HG02870 (cell line): Measurements from ENCODE around the gene TSSK6.
A peak's percentile ranks its signal among the peaks of the same experiment; 100 is the strongest.
"Not testable (repeated sequence)": the region's sequence is repeated elsewhere in the genome, so short reads cannot be mapped to it uniquely, and the experiment has no call there.

Experiments
- ATAC-seq: cut with Tn5 transposase; IDR thresholded peaks from one replicate; pipeline ENCODE4 v1.9.1; 2021; ENCODE audit warnings: mild to moderate bottlenecking, moderate library complexity; ENCODE audit not compliant: unreplicated experiment

The TSSK6 gene

GRCh38 chr19:19488875-19489690 lies 26.3 kb downstream of the TSSK6 start:
- no peak for ATAC-seq

GRCh38 chr19:19487950-19488874 lies 27.1 kb downstream of the TSSK6 start:
- no peak for ATAC-seq

DNA sequence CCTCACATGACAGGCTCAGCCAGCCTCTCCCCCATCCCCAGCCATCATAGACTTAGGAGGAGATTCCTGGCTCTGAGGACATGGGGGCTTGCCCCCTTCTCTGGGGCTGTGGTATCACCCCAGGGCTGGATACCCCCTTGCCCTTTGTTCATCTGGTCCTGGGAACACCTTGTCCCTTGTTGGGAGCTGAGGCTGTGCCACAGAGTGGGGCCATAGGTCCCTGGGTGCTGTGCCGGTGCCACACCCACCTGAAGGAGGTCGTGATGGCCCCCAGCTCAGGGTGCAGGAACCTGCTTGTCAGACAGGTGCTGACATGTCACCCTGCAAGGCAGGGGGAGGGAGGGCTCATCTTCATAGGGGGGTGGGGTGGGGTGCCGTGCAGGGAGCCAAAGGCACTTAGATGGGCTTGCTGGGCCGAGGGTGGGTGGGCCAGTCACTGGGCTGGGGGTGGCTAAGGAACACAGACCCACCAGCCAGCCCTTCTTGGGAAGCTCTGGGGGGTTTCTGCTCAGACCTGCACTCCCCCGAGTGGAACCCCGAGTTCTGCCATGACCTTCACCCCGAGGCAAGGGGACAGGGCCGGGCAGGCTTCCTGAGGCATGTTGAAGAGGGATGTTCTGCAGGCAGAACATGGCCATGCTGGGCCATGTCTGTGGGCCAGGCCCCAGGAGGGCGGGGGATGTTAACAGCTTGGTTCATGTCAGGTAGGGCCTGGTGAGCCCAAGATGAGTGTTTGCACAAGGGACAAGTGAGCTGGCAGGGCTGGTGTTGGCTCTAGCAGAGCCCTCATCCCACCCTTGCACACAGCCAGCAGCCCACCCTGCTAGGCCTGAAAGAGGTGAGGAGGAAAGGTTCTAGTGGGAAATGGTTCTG lies 28.0 kb downstream of the TSSK6 start:
- ATAC-seq, result no peak

DNA sequence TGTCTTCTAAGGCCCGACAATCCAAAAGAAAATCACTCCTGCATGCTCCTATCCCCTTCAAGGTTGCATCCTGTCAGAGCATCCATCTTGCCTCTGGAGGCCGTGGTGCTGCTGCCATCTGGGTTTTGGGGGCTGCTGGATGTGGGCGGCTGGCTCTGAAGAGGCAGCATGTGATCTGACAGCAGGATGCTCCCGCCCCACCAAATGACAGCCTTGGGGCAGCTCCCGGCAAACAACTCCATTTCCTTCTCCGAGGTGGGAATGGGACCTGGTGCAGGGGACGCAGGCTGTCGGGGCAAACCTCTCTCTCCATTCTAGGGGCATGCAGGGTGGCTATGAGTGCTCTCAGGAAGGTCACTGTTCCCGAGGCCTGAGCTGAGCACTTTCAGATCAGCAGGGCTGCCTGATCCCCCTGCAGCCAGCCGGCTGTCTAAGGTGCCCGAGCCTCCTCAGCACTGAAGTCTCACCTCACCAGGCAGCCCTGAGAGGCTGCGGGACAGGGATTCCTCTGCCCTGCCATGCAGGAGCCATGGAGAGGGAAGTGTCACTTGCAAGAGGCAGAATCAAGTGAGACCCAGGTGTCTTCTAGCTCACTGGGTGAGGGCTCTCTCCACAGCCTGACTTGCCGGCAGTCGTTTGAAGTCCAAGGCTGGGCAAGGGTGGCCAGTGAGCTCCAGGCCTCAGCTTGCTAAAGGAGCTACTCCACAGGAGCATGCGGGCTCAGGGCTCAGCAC lies 28.8 kb downstream of the TSSK6 start:
- no peak for ATAC-seq

DNA sequence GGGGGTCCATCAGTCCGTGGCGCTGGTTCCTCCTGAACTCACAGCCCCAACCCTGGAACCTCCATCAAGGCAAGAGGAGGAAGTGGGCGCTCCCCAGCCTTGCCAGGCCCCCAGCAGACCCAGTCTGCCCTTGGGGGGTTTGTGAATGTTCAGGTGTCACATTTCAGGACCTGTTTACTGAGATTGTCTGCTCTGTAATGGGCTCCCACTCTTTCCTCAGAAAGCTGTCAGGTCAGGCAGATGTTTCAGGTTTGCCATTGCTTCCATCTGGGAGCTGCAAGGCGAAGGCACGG lies 29.4 kb downstream of the TSSK6 start:
- ATAC-seq, result no peak

DNA sequence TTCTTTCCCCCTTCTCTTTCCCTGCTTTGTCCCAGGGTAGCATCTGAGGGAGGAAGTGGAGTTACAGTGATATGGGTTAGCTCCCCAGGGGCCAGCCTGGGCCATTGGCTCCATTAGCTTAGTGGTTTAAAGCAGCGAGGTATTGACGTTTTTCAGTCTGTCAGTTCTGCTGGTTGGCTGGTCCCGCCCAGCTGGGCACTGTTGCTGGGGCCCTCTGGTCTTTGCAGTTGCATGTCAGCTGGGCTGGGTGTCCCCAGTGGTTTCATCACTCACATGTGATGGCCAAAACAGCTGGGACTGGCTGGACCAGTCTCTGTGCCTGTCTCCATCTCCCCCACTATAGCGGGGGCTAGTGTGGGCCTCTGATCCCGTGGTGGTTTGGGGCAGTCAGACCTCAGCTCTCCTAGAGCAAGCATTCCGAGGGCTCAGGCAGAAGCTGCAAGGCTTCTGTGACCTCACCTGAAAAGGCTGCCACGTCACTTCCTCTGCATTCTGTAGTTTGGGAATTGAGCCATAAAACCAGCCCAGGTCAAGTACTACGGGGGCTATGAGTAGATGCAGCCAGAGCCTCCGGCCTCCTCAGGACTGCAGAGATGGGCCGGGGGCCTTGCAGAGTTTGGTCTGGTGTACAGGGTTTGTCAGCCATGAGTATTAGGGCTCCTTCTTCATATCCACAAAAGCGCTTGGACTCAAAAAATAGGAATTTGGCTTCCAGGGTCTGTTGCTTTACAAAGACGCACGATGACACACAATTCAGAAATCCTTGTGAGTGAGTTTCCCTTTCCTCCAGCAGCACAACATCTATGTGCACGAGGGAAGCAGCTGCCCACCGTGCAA lies 30.0 kb downstream of the TSSK6 start:
- ATAC-seq, result no peak

DNA sequence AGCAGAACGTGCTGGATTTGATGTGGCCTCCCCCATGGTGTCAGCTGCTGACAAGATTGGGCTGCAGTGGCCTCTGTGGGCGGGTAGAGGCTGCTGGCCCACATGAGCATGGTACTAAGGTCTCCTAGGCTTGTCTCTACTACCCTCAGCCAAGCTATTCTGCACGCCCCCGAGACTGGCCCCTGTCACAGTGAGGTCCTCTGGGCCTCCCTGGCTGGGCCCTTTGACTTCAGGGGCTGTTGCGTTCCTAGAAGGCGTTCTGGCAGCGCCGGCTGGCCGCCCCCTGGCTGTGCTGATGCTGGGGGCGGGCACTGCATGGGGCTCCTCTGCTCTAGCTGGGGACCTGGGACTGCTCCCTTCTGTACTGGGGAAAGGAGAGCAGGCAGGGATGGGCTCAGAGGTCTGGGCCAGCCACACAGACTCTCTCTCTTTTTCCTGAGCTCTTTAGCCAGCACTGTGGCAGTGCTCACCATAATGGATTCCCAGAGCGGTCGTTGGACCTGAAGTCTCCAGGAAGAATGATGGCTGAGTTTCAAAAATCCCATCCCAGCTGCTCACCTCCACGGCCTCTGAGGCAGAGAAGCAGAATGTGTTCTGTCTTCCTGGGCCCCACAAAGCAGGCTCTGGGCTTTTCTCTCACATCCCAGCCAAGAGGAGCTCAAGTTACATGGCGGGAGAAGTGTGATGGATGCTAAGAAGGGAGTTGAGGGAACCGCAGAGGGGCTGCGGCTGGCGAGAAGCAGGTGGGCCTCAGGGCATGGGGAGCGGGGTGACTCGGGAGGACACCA lies 32.3 kb downstream of the TSSK6 start:
- ATAC-seq, result no peak

- peak; percentile 55 for ATAC-seq
Observed at GRCh38 chr19:19480688-19481087, 34.7 kb downstream of the TSSK6 start.

DNA sequence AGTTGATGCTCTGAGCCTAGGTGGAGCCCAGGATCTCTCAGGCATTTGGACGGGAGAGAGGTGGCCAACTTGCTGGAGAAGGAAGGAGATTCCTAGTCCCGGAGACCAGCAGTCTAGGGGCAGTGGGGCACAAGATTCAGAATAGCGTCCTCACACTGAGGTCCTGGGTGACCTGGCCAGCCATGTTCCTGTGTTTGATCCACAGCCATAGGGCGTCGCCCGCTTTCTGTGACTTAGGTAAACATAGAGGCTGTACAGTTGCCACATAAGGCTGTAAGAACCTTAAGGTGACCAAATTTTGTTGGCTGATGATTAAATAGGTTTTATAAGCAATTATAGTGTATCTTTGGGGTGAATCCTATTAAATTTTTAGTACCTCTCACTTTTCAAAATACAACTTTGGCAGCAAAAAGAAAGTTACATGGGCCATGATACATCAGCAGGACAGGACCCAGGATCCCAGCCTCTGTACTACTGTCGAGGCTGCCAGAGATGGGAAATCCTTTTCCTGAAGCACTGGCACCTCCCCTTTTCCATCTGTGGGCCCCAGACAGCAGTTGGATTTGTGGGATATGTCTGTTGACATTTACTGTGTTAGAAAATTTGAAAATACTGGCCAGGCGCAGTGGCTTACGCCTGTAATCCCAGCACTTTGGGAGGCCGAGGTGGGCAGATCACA lies 37.5 kb downstream of the TSSK6 start:
- ATAC-seq, result no peak

DNA sequence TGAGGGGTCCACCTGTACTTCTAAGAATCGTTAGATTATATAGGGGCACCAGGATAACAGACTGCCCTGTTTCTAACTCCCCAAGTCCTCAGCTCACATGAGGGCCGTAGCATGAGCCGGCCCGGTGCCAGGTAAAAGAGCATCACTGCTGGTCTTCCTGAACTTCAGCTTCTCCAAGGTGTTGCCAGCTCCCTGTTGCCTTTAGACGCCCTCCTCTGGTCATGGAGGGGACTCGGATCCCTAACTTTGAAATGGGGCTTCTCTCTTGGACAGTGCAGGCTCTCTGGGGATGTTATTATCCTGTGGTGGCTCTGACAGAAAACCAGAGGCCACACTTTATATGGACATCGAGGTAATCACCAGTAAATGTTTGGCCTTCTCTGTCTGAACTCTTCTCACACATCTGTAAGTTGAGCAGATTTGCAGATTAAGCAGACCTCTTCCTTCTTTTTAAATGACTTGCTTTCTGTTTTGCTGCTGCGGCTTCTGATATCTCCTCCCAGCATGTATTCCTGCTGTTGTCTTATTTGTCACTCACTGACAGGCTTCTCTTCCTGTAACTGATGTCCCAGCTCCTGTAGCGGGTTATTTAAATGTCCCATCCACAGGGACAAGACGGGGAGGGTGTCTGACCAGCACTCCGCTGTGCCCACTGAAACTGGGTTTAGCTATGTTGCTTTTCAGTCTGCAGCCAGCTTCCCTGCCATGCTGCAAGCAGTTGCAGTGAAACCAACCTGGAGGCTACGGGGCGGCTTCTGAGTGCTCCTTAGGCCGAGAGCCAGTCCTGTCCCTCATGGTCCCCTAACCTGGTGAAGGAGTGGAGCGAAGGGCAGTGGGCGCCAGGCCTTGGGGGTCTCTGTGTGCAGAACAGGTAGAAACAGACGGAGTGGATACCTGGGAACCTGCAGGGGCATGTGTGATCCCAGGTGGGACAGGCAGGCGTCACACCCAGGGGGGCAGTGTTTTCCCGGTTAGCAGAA lies 39.2 kb downstream of the TSSK6 start:
- no peak for ATAC-seq

DNA sequence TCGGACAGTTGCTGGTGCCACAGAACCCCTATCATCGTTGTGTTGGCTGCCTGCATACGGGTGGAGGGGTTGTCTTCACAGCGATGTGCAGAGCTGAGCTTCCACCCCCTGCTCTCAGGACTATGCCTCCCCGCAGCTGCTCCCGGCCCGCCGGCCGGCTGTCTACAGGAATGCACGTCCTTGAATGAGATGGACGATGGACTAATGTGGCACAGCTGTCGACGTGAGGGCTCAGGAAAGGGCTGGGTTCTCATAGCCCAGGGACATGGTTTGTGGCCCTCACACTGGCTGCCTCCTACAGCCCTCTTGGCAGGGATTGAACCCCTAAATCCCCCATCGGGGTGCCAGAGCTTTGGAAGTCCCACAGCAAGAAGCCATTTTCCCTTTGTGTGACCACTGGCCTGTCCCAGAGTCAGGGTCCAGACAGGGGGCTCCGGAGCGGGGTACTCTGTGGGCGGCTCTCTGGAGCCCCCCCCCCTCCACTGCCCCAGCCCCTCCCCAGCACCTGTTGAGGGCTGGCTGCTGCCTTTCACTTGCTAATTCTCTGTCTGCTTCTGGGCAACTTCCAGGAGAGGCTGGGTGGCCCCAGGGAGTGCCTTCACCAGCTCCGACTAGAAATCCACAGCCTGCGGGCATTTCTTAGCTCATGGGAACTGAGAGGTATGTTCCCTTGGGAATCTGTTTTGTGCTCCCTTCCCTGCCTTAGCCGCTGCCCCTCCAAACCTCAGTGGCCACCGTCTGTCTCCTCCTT lies 40.2 kb downstream of the TSSK6 start:
- no peak for ATAC-seq

GRCh38 chr19:19472106-19472505 lies 43.2 kb downstream of the TSSK6 start:
- ATAC-seq, result not testable (repeated sequence)

GRCh38 chr19:19471682-19472081 lies 43.7 kb downstream of the TSSK6 start:
- no peak for ATAC-seq

DNA sequence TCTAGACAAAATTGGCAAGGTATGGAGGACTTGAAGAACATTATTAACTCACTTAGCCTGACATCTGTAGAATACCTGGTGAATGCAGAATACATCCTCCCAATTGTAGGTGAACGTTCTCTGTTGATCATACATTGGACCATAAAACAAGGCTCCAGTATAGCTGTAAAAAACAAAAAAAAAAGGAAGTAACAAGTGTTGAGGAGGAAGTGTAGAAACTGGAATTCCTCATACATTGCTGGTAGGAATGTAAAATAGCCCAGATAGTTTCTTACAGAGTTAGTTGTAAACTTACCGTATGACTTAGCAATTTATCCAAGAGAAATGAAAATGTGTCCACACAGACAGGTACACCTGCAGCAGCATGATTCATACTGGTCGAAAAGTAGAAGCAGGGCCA lies 44.8 kb downstream of the TSSK6 start:
- no peak for ATAC-seq

- no peak for ATAC-seq
Observed at GRCh38 chr19:19468424-19469050, 46.8 kb downstream of the TSSK6 start.

GRCh38 chr19:19466201-19466600 lies 49.1 kb downstream of the TSSK6 start:
- ATAC-seq, result no peak
